NT2/D1 (cell line): Measurements from ENCODE around the gene COL21A1.

Experiments
- SUZ12 ChIP-seq: IDR thresholded peaks from 2 replicates; pipeline ENCODE4 v1.6.1; 2011; ENCODE audit not compliant: insufficient read length, insufficient read depth; ENCODE audit errors: extremely low read depth
- YY1 ChIP-seq: IDR thresholded peaks from 2 replicates; pipeline ENCODE4 v1.6.1; 2011; ENCODE audit not compliant: insufficient read length, insufficient read depth
- ZNF274 ChIP-seq: IDR thresholded peaks from 2 replicates; pipeline ENCODE4 v1.6.1; 2011; ENCODE audit warnings: mild to moderate bottlenecking, low read depth, low read length

DNA sequence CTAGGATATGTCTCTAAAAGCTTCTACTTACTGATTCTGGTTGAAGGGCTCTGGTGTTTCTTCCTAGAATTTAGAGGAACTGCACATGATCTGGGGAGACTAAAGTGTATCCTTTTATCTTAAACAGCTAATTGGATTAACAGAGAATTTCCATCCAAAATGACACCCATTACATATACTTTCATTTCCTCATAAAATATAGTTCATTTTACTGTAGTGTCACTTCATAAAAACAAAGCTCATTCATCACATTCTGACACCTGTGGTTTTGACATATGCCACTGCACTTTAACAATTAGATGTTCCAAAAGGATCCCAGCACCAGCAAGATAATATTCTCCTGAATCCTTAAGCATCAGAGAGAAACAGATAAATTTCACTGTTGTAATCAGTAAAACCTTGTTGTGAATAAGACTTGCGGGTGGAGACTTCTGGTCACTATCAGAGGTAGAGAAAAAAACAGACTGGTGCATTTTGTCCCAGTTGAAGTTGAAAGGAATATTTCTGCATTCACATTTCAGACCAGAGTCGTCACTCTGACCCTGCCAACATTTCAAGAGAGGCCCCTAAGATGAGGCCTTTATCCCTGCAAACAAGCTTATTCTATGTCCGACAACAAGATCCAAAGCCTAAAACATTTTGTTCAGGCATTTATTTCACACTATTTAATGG is 196.7 kb downstream of the COL21A1 start:
- no peak for TF ChIP-seq SUZ12
- no peak for TF ChIP-seq YY1
- no peak for TF ChIP-seq ZNF274
